IPS DF 6.9 (cell line): ENCODE results near the gene POMT2.

Source experiments
- DNase-seq: peaks from one replicate; pipeline ENCODE4 v3.0.0-alpha.2; 2013; ENCODE audit warnings: low read depth, low spot score
- H3K27ac ChIP-seq: one replicate; pipeline ENCODE4 v1.5.1; 2013; ENCODE audit warnings: low read length, control low read depth
- H3K27me3 ChIP-seq: 2 replicates; pipeline ENCODE4 v1.6.1; 2013; ENCODE audit warnings: mild to moderate bottlenecking, low read length; ENCODE audit not compliant: control insufficient read depth, insufficient read depth
- H3K36me3 ChIP-seq: 2 replicates; pipeline ENCODE4 v1.6.1; 2013; ENCODE audit warnings: low read length; ENCODE audit not compliant: control insufficient read depth, insufficient read depth
- H3K4me1 ChIP-seq: 2 replicates; pipeline ENCODE4 v1.6.1; 2013; ENCODE audit warnings: low read length; ENCODE audit not compliant: control insufficient read depth, insufficient read depth
- H3K4me3 ChIP-seq: 2 replicates; pipeline ENCODE4 v1.5.1; 2013; ENCODE audit warnings: mild to moderate bottlenecking, low read length
- H3K9me3 ChIP-seq: 2 replicates; pipeline ENCODE4 v1.6.1; 2013; ENCODE audit warnings: low read length, inconsistent platforms; ENCODE audit not compliant: control insufficient read depth, insufficient read depth
- WGBS: extraction: QIAGEN DNeasy Blood & Tissue Kit; methylation state at CpG from one replicate; pipeline ENCODE4 v1.1.7; 2013; ENCODE audit warnings: mixed read lengths, missing lambda C conversion rate; ENCODE audit not compliant: insufficient read length, insufficient coverage; 5-methylcytosine and 5-hydroxymethylcytosine counted together

The POMT2 gene

DNA sequence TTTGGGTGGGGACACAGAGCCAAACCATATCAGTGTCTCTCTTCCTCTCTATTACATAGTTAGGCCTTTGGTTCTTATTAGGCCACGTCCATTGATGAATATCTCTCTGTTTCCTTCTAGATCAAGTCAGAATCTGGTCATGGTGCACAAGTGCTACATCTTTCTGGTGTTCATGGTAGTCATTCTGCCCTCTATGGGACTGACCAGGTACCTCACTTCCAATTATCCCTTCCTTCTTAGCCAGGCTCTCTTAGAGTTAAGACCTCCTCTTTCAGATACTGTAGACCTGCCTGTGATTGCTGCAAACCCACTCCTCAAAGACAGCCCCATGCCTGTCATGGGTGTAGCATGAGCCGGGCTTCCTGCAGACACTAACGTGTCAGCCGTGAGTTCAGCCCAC lies 74.9 kb downstream of the POMT2 start:
- no CpG with 5 or more reads among the region's 4 CpGs for WGBS
- no peaks in the 10 kb centered on the region for H3K4me1 ChIP-seq
- H3K4me3 ChIP-seq, result no peak overlapping the region
- no peak overlapping the region for H3K27ac ChIP-seq
- H3K9me3 ChIP-seq, result no peaks in the 10 kb centered on the region
- H3K27me3 ChIP-seq, result peaks cover 1% of the 10 kb centered on the region; the same call in 1 of the 2 replicates
- H3K36me3 ChIP-seq, result no peaks in the 10 kb centered on the region
- no peak for DNase-seq

DNA sequence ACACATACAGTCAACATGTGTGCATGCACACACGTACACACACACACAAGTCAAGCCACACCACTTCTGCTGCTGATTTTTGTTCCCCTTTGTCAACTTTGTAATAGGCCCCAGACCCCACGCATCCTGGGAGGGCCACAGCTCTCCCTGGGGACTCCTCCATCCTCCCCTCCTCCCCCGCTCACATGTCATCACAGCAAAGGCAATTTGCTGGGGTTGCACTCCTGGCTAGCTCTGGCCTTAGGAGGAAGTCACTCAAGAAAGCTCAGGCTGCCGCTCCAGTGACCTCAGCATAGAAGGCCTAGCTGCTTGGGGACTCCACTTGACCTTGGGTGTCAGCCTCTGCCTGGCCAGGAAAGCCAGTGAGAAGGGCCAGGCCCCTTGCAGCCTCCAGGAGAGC lies 76.8 kb downstream of the POMT2 start:
- DNase-seq, result no peak
- Histone ChIP-seq H3K9me3 (no peaks in the 10 kb centered on the region), H3K27ac (no peak overlapping the region), H3K36me3 (no peaks in the 10 kb centered on the region), H3K27me3 (peaks cover 1% of the 10 kb centered on the region; the same call in 1 of the 2 replicates), H3K4me1 (no peaks in the 10 kb centered on the region), H3K4me3 (no peak overlapping the region)
- WGBS, result no CpG with 5 or more reads among the region's 4 CpGs

DNA sequence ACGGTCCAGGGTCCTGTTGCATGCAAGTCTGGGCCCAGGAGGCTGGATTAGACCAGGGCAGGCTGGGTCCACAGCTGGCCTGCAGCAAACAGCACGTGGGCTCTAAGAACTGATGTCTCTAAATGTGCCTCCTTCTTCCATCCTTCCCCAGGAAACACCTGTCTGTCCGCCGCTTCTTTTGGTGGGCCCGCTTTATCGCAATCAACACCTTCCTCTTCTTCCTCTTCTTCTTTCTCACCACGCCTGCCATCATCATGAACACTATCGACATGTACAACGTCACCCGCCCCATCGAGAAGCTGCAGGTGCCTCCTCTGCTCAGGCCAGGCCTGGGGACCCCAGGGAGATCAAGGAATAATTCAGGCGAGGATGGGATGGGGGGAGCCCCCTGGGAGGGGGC lies 77.9 kb downstream of the POMT2 start:
- Histone ChIP-seq H3K4me1 (no peaks in the 10 kb centered on the region), H3K9me3 (no peaks in the 10 kb centered on the region), H3K27ac (no peak overlapping the region), H3K36me3 (no peaks in the 10 kb centered on the region), H3K4me3 (no peak overlapping the region), H3K27me3 (peaks cover 1% of the 10 kb centered on the region; the same call in 1 of the 2 replicates)
- 100% methylated on average over 1 of the region's 12 CpGs for WGBS
- DNase-seq, result no peak

DNA sequence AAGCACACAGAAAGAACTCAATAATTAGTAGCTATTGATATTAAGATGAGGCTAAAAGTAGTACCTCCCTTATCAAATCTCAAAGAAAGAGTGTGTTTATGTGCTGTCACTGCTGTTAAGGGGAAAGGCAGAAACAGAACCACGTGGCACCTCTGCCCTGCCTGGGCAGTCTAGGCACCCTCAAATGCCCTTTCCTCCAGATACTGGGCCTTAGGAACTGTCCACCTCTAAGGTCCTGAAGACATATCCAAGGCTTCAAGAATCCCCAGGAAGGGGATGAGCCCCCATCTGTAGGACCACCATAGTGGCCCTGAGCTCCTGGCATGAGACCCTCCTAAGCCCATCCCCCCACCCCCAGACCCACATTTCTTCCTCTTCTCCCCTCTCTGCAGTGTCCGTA lies 78.7 kb downstream of the POMT2 start:
- Histone ChIP-seq H3K4me1 (no peaks in the 10 kb centered on the region), H3K9me3 (no peaks in the 10 kb centered on the region), H3K27ac (no peak overlapping the region), H3K36me3 (no peaks in the 10 kb centered on the region), H3K27me3 (peaks cover 1% of the 10 kb centered on the region; the same call in 1 of the 2 replicates), H3K4me3 (no peak overlapping the region)
- WGBS, result no CpG with 5 or more reads among the region's 2 CpGs
- DNase-seq, result no peak

- no peak for DNase-seq
- Histone ChIP-seq H3K9me3 (no peaks in the 10 kb centered on the region), H3K4me3 (no peak overlapping the region), H3K27ac (no peak overlapping the region), H3K27me3 (peaks cover 1% of the 10 kb centered on the region; the same call in 1 of the 2 replicates), H3K36me3 (no peaks in the 10 kb centered on the region), H3K4me1 (no peaks in the 10 kb centered on the region)
- WGBS, result no CpG with 5 or more reads among the region's 15 CpGs
Measured at GRCh38 chr14:77240336-77240915, 80.3 kb downstream of the POMT2 start.

GRCh38 chr14:77239412-77239811 lies 81.3 kb downstream of the POMT2 start:
- H3K27me3 ChIP-seq, result peaks cover 1% of the 10 kb centered on the region; the same call in 1 of the 2 replicates
- whole genome bisulfite sequencing, result no CpG with 5 or more reads among the region's 16 CpGs

GRCh38 chr14:77238996-77239395 lies 81.7 kb downstream of the POMT2 start:
- Histone ChIP-seq H3K36me3 (no peaks in the 10 kb centered on the region), H3K4me3 (no peak overlapping the region), H3K9me3 (no peaks in the 10 kb centered on the region), H3K4me1 (no peaks in the 10 kb centered on the region), H3K27ac (no peak overlapping the region), H3K27me3 (peaks cover 1% of the 10 kb centered on the region; the same call in 1 of the 2 replicates)
- no CpG with 5 or more reads among the region's 4 CpGs for WGBS
- DNase-seq, result no peak

More at GRCh38 chr14:77239412-77239811, 81.3 kb downstream of the POMT2 start:
- Histone ChIP-seq H3K27ac (no peak overlapping the region), H3K4me1 (no peaks in the 10 kb centered on the region), H3K36me3 (no peaks in the 10 kb centered on the region), H3K4me3 (no peak overlapping the region), H3K9me3 (no peaks in the 10 kb centered on the region)
- DNase-seq, result no peak

- no peaks in the 10 kb centered on the region for H3K27me3 ChIP-seq
- no peak overlapping the region for H3K4me3 ChIP-seq
- no peaks in the 10 kb centered on the region for H3K36me3 ChIP-seq
- no CpG with 5 or more reads among the region's 3 CpGs for WGBS
- DNase-seq, result no peak
- H3K4me1 ChIP-seq, result no peaks in the 10 kb centered on the region
- no peaks in the 10 kb centered on the region for H3K9me3 ChIP-seq
- no peak overlapping the region for H3K27ac ChIP-seq
Measured at GRCh38 chr14:77238356-77238755, 82.3 kb downstream of the POMT2 start.

GRCh38 chr14:77236814-77237213 lies 83.9 kb downstream of the POMT2 start:
- Histone ChIP-seq H3K36me3 (no peaks in the 10 kb centered on the region), H3K4me3 (no peak overlapping the region), H3K27ac (no peak overlapping the region), H3K27me3 (no peaks in the 10 kb centered on the region), H3K4me1 (no peaks in the 10 kb centered on the region), H3K9me3 (no peaks in the 10 kb centered on the region)
- DNase-seq, result no peak
- 100% methylated on average over 2 of the region's 7 CpGs for WGBS

- H3K4me3 ChIP-seq, result no peak overlapping the region
- no peak for DNase-seq
- H3K27me3 ChIP-seq, result no peaks in the 10 kb centered on the region
- no peaks in the 10 kb centered on the region for H3K9me3 ChIP-seq
- no peaks in the 10 kb centered on the region for H3K36me3 ChIP-seq
- no CpG with 5 or more reads among the region's 3 CpGs for WGBS
- H3K27ac ChIP-seq, result no peak overlapping the region
- no peaks in the 10 kb centered on the region for H3K4me1 ChIP-seq
Measured at GRCh38 chr14:77231721-77232120, 89.0 kb downstream of the POMT2 start.

DNA sequence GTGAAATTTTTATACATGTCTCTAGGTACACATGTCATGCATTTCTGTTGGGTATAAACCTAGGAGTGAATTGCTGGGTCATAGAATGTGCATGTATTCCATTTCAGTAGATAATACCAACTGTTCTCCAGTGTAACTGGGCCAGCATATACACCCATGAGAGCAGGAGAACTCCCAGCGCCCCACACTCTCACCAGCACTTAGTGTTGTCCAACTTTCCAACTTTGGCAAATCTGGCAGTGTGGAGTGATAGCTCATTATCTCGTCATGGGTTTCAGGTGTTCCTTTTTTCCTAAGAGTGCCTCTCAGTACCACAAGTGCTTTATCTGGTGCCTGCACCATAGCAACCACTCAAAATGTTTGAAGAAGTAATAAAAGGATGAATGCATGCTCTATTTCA lies 89.8 kb downstream of the POMT2 start:
- Histone ChIP-seq H3K27ac (no peak overlapping the region), H3K4me3 (no peak overlapping the region), H3K9me3 (no peaks in the 10 kb centered on the region), H3K4me1 (no peaks in the 10 kb centered on the region), H3K27me3 (no peaks in the 10 kb centered on the region), H3K36me3 (no peaks in the 10 kb centered on the region)
- DNase-seq, result no peak
- no CpG with 5 or more reads among the region's 2 CpGs for WGBS
